ENCODE results near the gene TMEM14C. TPM values are rescaled to one million over a fixed set of nuclear protein-coding genes. Genes with fewer than 3 reads are reported as not detected.
A peak's percentile ranks its signal among the peaks of the same experiment; 100 is the strongest.

The TMEM14C gene
- total RNA-seq, 1 experiment from 2014 or later, result 137 TPM

DNA sequence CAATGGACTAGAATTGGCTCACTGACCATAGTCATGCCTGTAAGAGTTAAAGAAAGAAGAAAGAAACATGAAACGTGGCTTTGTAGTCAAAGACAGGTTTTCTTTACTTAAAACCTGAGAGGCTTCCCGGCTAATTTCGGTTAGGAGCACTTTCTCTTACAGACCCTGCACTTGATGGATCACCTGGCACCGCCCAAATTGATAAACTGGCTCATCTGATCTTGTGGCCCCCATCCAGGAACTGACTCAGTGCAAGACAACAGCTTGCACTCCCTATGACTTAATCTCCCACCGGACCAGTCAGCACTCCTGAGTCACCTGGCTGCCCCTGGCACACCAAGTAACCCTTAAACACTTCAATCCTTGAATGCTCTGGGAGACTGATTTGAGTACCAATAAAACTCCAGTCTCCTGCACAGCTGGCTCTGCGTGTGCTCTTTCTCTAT, 37.0 kb downstream of the TMEM14C start:
- DNase-seq (ENCODE audit: low read depth), result peak; percentile 93

DNA sequence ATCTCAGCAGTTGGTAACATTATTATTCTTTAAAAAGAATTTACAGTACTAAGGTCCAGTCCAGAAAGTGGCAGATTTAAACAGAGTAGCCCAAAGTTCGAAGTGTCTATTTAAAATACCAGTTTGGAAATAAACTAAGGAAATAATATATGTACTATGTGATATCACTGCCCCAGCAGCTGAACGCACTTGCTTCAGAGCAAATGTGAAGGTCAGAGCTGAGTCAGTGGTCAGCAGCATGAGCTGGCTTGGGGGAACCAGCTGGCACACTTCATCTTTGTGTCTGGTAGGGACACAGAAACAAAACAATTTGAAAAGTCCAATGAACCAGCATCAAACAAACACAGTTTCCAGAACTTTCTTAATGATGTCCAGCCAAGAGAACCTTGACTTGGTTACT, 40.1 kb downstream of the TMEM14C start:
- DNase-seq (ENCODE audit: low read depth), result peak; percentile 23

DNA sequence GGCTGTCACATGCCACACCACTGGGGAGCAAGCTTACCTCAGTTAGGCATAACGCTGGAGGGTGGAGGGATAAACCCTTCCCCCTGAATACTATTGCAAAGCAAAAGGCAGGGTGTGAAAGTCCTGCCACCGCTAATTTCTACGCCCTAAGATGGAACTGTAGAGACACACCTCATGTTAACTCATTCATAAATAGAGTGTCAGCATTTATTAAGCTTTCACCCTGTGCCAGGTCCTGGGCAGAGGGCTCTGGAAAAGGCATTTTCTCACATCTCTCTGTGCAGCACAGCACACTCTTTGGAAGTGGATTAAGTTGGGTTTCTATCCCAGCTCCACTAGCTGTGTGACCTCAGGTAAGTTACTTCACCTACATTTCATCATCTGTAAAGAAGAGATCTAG, 46.5 kb downstream of the TMEM14C start:
- DNase-seq (ENCODE audit: low read depth), result no peak

DNA sequence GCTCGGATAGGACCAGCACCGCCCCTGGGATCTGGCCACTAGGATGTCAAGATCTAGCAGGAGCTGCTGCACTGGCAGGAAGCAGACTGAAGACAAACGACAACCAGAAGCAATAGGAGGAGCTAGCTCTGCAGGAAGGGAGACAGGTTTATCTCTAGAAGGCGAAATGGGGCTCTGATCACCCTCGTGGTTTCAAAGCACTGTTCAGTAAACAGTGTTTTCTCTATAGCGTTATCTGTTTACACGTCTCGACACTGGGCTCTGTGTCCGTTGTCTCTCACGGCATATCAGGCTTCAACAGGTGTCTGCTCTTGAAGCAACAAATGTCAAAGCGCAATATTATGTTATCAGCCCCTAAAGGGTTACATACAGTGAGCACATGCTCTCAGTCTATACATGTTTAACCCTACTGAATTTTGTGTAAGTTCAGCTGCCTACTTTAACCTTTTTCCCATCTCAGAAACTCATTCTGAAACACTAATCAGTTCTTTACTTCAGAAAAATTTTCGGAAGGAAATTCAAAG, 48.6 kb downstream of the TMEM14C start:
- DNase-seq (ENCODE audit: low read depth), result no peak

DNA sequence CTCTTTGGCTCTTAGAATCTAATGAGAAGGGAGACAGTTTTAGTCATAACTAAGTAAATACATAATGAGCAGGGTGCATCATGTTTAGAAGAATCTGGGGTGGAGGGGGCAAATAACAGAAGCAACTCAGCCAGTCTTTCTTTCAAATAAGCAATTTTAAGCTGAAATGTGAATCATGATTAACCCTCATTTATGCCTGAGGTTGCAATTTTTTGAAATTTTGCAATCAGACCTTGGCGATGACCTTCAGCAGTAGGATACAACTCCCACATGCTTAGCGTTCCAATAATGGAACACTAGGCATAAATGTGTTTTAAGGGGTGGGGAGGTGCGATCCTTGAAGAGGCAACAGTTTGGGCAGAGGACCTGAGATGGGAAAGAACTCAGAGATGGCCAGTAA, 55.4 kb downstream of the TMEM14C start:
- no peak for DNase-seq (ENCODE audit: low read depth)

DNA sequence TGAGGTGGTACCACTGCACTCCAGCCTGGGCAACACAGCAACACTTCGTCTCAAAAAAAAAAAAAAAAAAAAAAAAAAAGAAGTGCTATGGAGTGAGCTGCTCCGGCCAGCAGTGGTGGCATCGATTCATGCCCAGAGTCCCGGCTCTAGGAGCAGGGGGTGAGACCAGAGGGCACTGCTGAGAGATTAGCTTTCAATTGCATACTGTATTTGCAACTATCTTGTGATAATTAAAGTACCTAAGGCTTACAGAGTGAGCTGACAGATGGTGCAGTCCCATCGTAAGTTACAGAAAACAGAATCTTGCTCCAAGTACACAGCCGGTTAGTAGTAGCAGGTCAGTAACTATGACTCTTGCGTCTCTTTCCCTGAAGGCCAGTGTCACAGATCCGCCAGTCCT, 56.2 kb downstream of the TMEM14C start:
- no peak for DNase-seq (ENCODE audit: low read depth)

Small RNAs within 50 kb of the gene (small RNA-seq; reads per million reads assigned to genes)
- not detected for gene RF00019
- not detected for gene RNA5SP203

Other genes starting within 250 kb of the TMEM14C start
- gene GCNT2, start 201.7 kb upstream of the TMEM14C start, total RNA-seq (2014; rRNA removed; shearing (Covaris generic)), result 6.4 and 7.3 TPM in 2 replicates
- gene C6orf52, start 28.5 kb upstream of the TMEM14C start, total RNA-seq (2014; rRNA removed; shearing (Covaris generic)), result 1.9 and 2.9 TPM in 2 replicates
- 57.9 and 64.3 TPM in 2 replicates for gene PAK1IP1, start 28.1 kb upstream of the TMEM14C start, total RNA-seq (2014; rRNA removed; shearing (Covaris generic))
- gene TMEM14B, start 24.7 kb downstream of the TMEM14C start, total RNA-seq (2014; rRNA removed; shearing (Covaris generic)), result 120 and 122 TPM in 2 replicates
- gene MAK, start 115.5 kb downstream of the TMEM14C start, total RNA-seq (2014; rRNA removed; shearing (Covaris generic)), result 0.07 TPM in 1 of 2 replicates, not detected in the other
- gene GCM2, start 159.0 kb downstream of the TMEM14C start, total RNA-seq (2014; rRNA removed; shearing (Covaris generic)), result not detected in 2 replicates
- not detected in 2 replicates for gene SYCP2L, start 164.0 kb downstream of the TMEM14C start, total RNA-seq (2014; rRNA removed; shearing (Covaris generic))

All from HT1080 (cell line).